ENCODE measurements around the gene MYOM3. TPM values are rescaled to one million over a fixed set of nuclear protein-coding genes. Genes with fewer than 3 reads are reported as not detected.

MYOM3 gene
- total RNA-seq, 1 experiment from 2014 or later = 0.04 TPM

DNA sequence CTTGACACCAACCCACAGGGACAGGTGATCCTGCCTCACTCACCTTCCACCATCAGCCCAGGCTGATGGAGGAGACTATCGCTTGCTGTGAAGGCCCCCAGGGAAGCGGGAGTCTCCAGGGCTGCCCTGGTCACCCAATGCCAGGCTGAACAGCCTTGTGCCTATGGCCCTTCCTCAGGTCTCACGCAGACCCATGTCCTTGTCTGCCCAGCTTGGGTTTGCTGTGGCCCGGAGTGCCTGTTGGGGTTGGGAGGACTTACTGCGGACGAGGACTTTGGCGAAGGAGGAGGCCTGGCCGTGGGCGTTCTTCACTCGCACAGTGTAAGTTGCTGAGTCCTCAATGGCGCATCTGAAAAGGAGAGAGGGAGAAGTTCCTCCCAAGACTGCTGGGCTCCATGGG is 14.3 kb downstream of the MYOM3 start:
- Histone ChIP-seq H3K4me1 (ENCODE audit: insufficient read depth, low read length) (no peaks in the 10 kb centered on the region), H4K20me1 (ENCODE audit: low read length) (no peaks in the 10 kb centered on the region), H3K36me3 (ENCODE audit: low read depth, low read length) (no peaks in the 10 kb centered on the region), H3K27ac (ENCODE audit: low read length) (no peak overlapping the region), H3K4me3 (ENCODE audit: low read length) (no peak overlapping the region), H3K4me2 (ENCODE audit: low read length) (no peak overlapping the region), H3K79me2 (ENCODE audit: low read length) (no peaks in the 10 kb centered on the region), H3K9me2 (replicated peaks; ENCODE audit: low read length) (no peaks in the 10 kb centered on the region), H3K9ac (ENCODE audit: low read length) (no peak overlapping the region), H3K27me3 (ENCODE audit: low read length) (no peaks in the 10 kb centered on the region), H2AFZ (ENCODE audit: low read length) (no peak overlapping the region), H3K9me3 (ENCODE audit: low read length) (no peaks in the 10 kb centered on the region), H3F3A (ENCODE audit: low read length, unreplicated experiment) (no peaks in the 10 kb centered on the region)
- CTCF ChIA-PET = no interaction called here
- BruUV-seq (replicated peaks) = no TSS peak
- POLR2A ChIA-PET (ENCODE audit: unreplicated experiment) = no interaction called here
- ATAC-seq = no peak
- intact Hi-C loops (cut with micrococcal nuclease) = no loop called here
- DNase-seq = no peak
- TF ChIP-seq EZH2 (IDR thresholded peaks at IDR 0.05; ENCODE audit: low read length, unreplicated experiment) (no peak), EZH2phosphoT487 (IDR thresholded peaks at IDR 0.05; ENCODE audit: borderline replicate concordance, low read length) (no peak)
- TF ChIP-seq, protein P1, sequence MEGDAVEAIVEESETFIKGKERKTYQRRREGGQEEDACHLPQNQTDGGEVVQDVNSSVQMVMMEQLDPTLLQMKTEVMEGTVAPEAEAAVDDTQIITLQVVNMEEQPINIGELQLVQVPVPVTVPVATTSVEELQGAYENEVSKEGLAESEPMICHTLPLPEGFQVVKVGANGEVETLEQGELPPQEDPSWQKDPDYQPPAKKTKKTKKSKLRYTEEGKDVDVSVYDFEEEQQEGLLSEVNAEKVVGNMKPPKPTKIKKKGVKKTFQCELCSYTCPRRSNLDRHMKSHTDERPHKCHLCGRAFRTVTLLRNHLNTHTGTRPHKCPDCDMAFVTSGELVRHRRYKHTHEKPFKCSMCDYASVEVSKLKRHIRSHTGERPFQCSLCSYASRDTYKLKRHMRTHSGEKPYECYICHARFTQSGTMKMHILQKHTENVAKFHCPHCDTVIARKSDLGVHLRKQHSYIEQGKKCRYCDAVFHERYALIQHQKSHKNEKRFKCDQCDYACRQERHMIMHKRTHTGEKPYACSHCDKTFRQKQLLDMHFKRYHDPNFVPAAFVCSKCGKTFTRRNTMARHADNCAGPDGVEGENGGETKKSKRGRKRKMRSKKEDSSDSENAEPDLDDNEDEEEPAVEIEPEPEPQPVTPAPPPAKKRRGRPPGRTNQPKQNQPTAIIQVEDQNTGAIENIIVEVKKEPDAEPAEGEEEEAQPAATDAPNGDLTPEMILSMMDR (conservative IDR thresholded peaks at IDR 0.05; ENCODE audit: low read depth, low read length) = no peak

GRCh38 chr1:24096739-24097103 is 15.2 kb downstream of the MYOM3 start:
- no peak for ATAC-seq
- Histone ChIP-seq H3K27ac (ENCODE audit: low read length) (no peak overlapping the region), H3K36me3 (ENCODE audit: low read depth, low read length) (no peaks in the 10 kb centered on the region), H3K79me2 (ENCODE audit: low read length) (no peaks in the 10 kb centered on the region), H3K9ac (ENCODE audit: low read length) (no peak overlapping the region), H3K4me1 (ENCODE audit: insufficient read depth, low read length) (no peaks in the 10 kb centered on the region), H3K4me3 (ENCODE audit: low read length) (no peak overlapping the region), H3F3A (ENCODE audit: low read length, unreplicated experiment) (no peaks in the 10 kb centered on the region), H3K9me3 (ENCODE audit: low read length) (no peaks in the 10 kb centered on the region), H3K9me2 (replicated peaks; ENCODE audit: low read length) (no peaks in the 10 kb centered on the region), H4K20me1 (ENCODE audit: low read length) (no peaks in the 10 kb centered on the region), H3K4me2 (ENCODE audit: low read length) (no peak overlapping the region), H3K27me3 (ENCODE audit: low read length) (no peaks in the 10 kb centered on the region), H2AFZ (ENCODE audit: low read length) (no peak overlapping the region)
- no TSS peak for BruUV-seq (replicated peaks)
- no peak for DNase-seq
- TF ChIP-seq, protein P1 (conservative IDR thresholded peaks at IDR 0.05; ENCODE audit: low read depth, low read length) = no peak
- TF ChIP-seq EZH2phosphoT487 (IDR thresholded peaks at IDR 0.05; ENCODE audit: borderline replicate concordance, low read length) (no peak), EZH2 (IDR thresholded peaks at IDR 0.05; ENCODE audit: low read length, unreplicated experiment) (no peak)
- CTCF ChIA-PET = no interaction called here
- intact Hi-C loops (cut with micrococcal nuclease) = no loop called here
- POLR2A ChIA-PET (ENCODE audit: unreplicated experiment) = no interaction called here

GRCh38 chr1:24096009-24096738 is 15.8 kb downstream of the MYOM3 start:
- ATAC-seq (no peak), DNase-seq (no peak)
- Histone ChIP-seq H4K20me1 (ENCODE audit: low read length) (no peaks in the 10 kb centered on the region), H3K36me3 (ENCODE audit: low read depth, low read length) (no peaks in the 10 kb centered on the region), H3K4me1 (ENCODE audit: insufficient read depth, low read length) (no peaks in the 10 kb centered on the region), H3K9me2 (replicated peaks; ENCODE audit: low read length) (no peaks in the 10 kb centered on the region), H3K4me2 (ENCODE audit: low read length) (no peak overlapping the region), H3F3A (ENCODE audit: low read length, unreplicated experiment) (no peaks in the 10 kb centered on the region), H3K27me3 (ENCODE audit: low read length) (no peaks in the 10 kb centered on the region), H3K27ac (ENCODE audit: low read length) (no peak overlapping the region), H3K9ac (ENCODE audit: low read length) (no peak overlapping the region), H3K4me3 (ENCODE audit: low read length) (no peak overlapping the region), H2AFZ (ENCODE audit: low read length) (no peak overlapping the region), H3K9me3 (ENCODE audit: low read length) (no peaks in the 10 kb centered on the region), H3K79me2 (ENCODE audit: low read length) (no peaks in the 10 kb centered on the region)
- BruUV-seq (replicated peaks) = no TSS peak
- intact Hi-C loops (cut with micrococcal nuclease) = no loop called here
- TF ChIP-seq EZH2 (IDR thresholded peaks at IDR 0.05; ENCODE audit: low read length, unreplicated experiment) (no peak), EZH2phosphoT487 (IDR thresholded peaks at IDR 0.05; ENCODE audit: borderline replicate concordance, low read length) (no peak)
- TF ChIP-seq, protein P1 (conservative IDR thresholded peaks at IDR 0.05; ENCODE audit: low read depth, low read length) = no peak
- POLR2A ChIA-PET (ENCODE audit: unreplicated experiment) = no interaction called here
- CTCF ChIA-PET = no interaction called here

Data from PC-3 (cell line).